H7 (cell line): ENCODE data around the gene TRAT1. TPM values are rescaled to one million over a fixed set of nuclear protein-coding genes. Genes with fewer than 3 reads are reported as not detected.
"Not testable (repeated sequence)": the region's sequence is repeated elsewhere in the genome, so short reads cannot be mapped to it uniquely, and the experiment has no call there.

Experiments used
- DNase-seq: peaks from one replicate; pipeline ENCODE4 v3.0.0; 2012
- H3K27me3 ChIP-seq: 2 replicates; pipeline ENCODE4 v1.6.0; 2011; ENCODE audit warnings: mild to moderate bottlenecking, low read length; ENCODE audit not compliant: control insufficient read depth, insufficient read depth
- H3K36me3 ChIP-seq: replicated peaks from 2 replicates; pipeline ENCODE4 v1.5.1; 2011; ENCODE audit warnings: low read length; ENCODE audit not compliant: control insufficient read depth, insufficient read depth
- H3K4me3 ChIP-seq: 2 replicates; pipeline ENCODE4 v1.5.1; 2011; ENCODE audit warnings: low read depth, mild to moderate bottlenecking, control low read depth, low read length, moderate library complexity; ENCODE audit not compliant: insufficient read depth
- total RNA-seq: library from RNA; depleted of rRNA; stranded (reverse); fragments of >200 nt; shearing (Covaris generic); gene quantifications from 2 replicates; pipeline ENCODE4 v1.2.3, GENCODE V29; 2014; rRNA removed

TRAT1 gene
- not detected in 2 replicates for total RNA-seq

GRCh38 chr3:108822123-108822897, at the start of gene TRAT1:
Gene TRAT1, plus strand, starts transcription at chr3:108822786. Its CDS starts 142 bp downstream, at chr3:108822928.
- no peak for DNase-seq
- H3K27me3 ChIP-seq: no peaks in the 10 kb centered on the region
- H3K4me3 ChIP-seq: no peak within 1 kb of the TSS
- H3K36me3 ChIP-seq: no peaks in the 10 kb centered on the region

- no peak for DNase-seq
- no peaks in the 10 kb centered on the region for H3K36me3 ChIP-seq
- no peaks in the 10 kb centered on the region for H3K27me3 ChIP-seq
- no peak overlapping the region for H3K4me3 ChIP-seq
Observed at GRCh38 chr3:108775649-108776048, 46.9 kb upstream of the TRAT1 start.

GRCh38 chr3:108779496-108779895, 43.1 kb upstream of the TRAT1 start:
- Histone ChIP-seq H3K27me3 (no peaks in the 10 kb centered on the region), H3K4me3 (no peak overlapping the region), H3K36me3 (no peaks in the 10 kb centered on the region)
- no peak for DNase-seq

GRCh38 chr3:108780235-108780634, 42.4 kb upstream of the TRAT1 start:
- H3K36me3 ChIP-seq: no peaks in the 10 kb centered on the region
- H3K27me3 ChIP-seq: no peaks in the 10 kb centered on the region
- DNase-seq: no peak
- H3K4me3 ChIP-seq: no peak overlapping the region

- no peak for DNase-seq
- H3K36me3 ChIP-seq: no peaks in the 10 kb centered on the region
- H3K4me3 ChIP-seq: no peak overlapping the region
- no peaks in the 10 kb centered on the region for H3K27me3 ChIP-seq
Observed at GRCh38 chr3:108791473-108791872, 31.1 kb upstream of the TRAT1 start.

- Histone ChIP-seq H3K4me3 (no peak overlapping the region), H3K36me3 (no peaks in the 10 kb centered on the region), H3K27me3 (no peaks in the 10 kb centered on the region)
- no peak for DNase-seq
Observed at GRCh38 chr3:108804437-108804836, 18.1 kb upstream of the TRAT1 start.

- Histone ChIP-seq H3K27me3 (no peaks in the 10 kb centered on the region), H3K36me3 (no peaks in the 10 kb centered on the region), H3K4me3 (no peak overlapping the region)
Observed at GRCh38 chr3:108804966-108805365, 17.6 kb upstream of the TRAT1 start.

GRCh38 chr3:108806316-108806715, 16.3 kb upstream of the TRAT1 start:
- no peaks in the 10 kb centered on the region for H3K36me3 ChIP-seq
- no peak overlapping the region for H3K4me3 ChIP-seq
- H3K27me3 ChIP-seq: no peaks in the 10 kb centered on the region
- DNase-seq: no peak

More at GRCh38 chr3:108804966-108805365, 17.6 kb upstream of the TRAT1 start:
- DNase-seq: no peak

GRCh38 chr3:108818404-108818803, 4.2 kb upstream of the TRAT1 start:
- Histone ChIP-seq H3K27me3 (no peaks in the 10 kb centered on the region), H3K4me3 (no peak overlapping the region), H3K36me3 (no peaks in the 10 kb centered on the region)
- DNase-seq: peak; percentile 26

- no peak for DNase-seq
- Histone ChIP-seq H3K27me3 (no peaks in the 10 kb centered on the region), H3K36me3 (no peaks in the 10 kb centered on the region), H3K4me3 (no peak overlapping the region)
Observed at GRCh38 chr3:108820586-108820985, 2.0 kb upstream of the TRAT1 start.

- Histone ChIP-seq H3K27me3 (no peaks in the 10 kb centered on the region), H3K36me3 (no peaks in the 10 kb centered on the region), H3K4me3 (no peak overlapping the region)
- DNase-seq: no peak
Observed at GRCh38 chr3:108823227-108823626, 641 bp downstream of the TRAT1 start.

- not testable (repeated sequence) for H3K4me3 ChIP-seq, DNase-seq, H3K27me3 ChIP-seq, H3K36me3 ChIP-seq
Observed at GRCh38 chr3:108823803-108824202, 1.2 kb downstream of the TRAT1 start.

GRCh38 chr3:108826309-108827187, 4.0 kb downstream of the TRAT1 start:
- no peaks in the 10 kb centered on the region for H3K36me3 ChIP-seq

GRCh38 chr3:108830381-108830780, 7.8 kb downstream of the TRAT1 start:
- DNase-seq: no peak
- Histone ChIP-seq H3K27me3 (no peaks in the 10 kb centered on the region), H3K4me3 (no peak overlapping the region), H3K36me3 (no peaks in the 10 kb centered on the region)

More at GRCh38 chr3:108826309-108827187, 4.0 kb downstream of the TRAT1 start:
- DNase-seq: no peak
- H3K4me3 ChIP-seq: no peak overlapping the region
- no peaks in the 10 kb centered on the region for H3K27me3 ChIP-seq
